GM19239 (cell line): Measurements from ENCODE around the gene MYORG.
"Not testable (repeated sequence)": the region's sequence is repeated elsewhere in the genome, so short reads cannot be mapped to it uniquely, and the experiment has no call there.

ENCODE experiments used
- DNase-seq: peaks from one replicate; pipeline ENCODE4 v3.0.0; 2011; ENCODE audit warnings: low spot score; ENCODE audit not compliant: insufficient read length
- FAIRE-seq: peaks from 2 replicates; lab custom pipeline; 2011; peaks lifted over from hg19 to GRCh38; lab: Jason Lieb, UNC

MYORG gene

DNA sequence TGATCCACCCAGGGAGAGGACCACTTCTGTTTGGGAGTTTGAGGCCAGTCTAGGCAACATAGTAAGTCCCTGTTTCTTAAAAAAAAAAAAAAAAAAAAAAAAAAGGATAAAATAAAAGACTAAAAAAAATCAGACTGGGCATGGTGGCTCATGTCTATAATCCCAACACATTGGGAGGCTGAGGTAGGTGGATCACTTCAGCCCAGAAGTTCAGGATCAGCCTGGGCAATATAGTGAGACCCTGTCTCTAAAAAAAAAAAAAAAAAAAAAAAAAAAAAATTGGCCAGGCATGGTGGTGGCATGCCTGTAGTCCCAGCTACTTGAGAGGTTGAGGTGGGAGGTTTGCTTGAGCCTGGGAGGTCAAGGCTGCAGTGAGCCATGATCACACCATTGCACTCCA is 38.6 kb downstream of the MYORG start:
- not testable (repeated sequence) for DNase-seq, FAIRE-seq

DNA sequence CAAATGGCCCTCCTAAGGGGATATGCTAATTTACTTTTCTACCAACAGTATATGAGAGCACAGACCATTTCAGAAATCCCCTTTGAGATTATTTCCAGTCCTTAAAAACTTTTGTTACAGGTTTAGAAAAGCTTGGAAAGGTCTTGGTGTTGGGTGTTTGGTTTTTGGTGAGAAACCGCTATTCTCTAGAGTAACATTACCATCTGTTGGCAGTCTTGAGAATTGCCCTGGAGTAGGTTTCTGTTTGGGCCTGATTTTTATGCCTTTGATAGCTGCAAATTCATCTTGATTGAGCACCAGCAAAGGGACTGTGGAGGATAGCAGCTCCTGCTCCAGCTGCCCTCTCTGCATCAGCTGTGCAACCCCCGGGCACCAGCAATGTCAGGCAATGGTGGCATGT is 39.3 kb downstream of the MYORG start:
- FAIRE-seq = no peak

DNA sequence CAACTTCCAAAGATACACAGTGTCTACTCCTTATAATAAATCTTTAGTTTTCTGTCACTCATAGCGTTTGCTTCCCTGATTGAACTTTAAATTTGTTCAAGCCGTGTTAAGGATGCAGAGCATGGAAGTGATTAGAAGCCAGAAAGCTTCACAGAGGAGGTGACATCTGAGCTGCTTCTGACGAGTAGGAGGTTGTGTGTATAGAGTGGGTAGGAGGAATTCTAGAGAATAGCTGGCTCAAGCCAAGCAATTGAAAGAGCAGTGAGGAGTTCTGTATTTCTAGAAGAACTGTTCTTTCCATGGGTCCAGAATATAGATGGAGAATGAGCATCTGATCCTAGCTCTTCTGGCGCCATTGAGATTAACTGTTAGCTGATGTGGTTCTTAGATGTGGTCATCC is 41.3 kb downstream of the MYORG start:
- DNase-seq = no peak
- no peak for FAIRE-seq

More for the DNA sequence above, 39.3 kb downstream of the MYORG start:
- no peak for DNase-seq

DNA sequence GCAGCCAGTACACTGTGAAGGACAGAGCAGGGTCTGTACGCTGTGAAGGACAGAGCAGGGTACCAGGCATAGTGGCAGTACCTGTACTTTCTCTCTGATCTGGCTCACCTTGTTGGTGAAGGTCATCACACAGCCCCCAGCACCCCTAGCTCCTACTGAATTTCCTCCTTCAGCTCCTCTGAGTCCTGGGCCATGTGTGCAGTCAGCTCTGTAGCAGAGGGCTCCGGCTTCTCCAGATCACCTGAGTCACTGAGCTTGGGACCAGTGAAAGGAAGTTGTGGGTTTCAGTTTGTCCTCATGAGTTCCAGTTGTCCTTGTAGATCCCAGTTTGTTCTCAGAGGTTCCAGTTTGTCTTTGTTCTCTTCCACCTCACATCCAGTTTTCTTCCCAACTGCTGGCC is 41.8 kb downstream of the MYORG start:
- no peak for FAIRE-seq
- no peak for DNase-seq

DNA sequence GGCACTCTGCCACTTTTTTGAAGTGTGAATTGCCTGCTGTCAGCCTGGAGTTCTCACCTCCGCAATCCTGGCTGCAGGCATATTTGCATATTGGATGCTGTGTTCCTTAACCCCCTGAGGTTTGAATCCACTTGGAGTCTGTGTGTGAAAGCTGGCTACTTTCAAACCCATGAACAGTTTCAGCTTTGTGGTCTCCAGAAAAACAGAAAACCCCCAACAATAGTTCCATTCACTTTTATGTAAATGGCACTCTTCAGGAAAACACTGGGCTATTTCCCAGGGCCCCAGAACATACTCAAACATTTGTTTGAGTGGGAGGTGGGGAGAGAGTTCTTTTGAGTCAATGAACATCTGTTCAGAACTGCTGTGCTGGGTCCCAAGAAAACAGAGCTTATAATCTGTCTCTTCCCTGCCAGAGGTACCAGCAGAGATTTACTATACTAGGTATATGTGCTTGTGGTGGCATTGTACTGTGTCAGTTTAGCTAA is 42.3 kb downstream of the MYORG start:
- FAIRE-seq = no peak
- no peak for DNase-seq

DNA sequence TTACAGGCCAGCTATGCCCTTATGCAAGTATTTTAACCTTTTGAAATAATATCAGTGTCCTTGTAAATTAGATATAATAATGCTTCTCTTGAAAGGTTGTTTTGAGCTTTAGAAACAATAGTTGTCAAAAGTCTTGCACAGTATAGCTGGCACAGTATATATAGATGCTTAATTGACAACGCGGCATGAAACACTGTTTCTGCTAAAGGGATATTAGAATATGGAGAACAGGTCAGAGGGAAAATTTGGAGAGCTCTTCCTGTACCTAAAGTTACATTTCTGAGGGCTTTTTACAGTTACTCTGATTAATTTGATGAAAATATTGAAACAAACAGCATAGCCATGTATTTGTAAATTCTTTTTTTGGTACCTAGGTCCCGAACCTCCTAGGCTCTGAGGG is 42.9 kb downstream of the MYORG start:
- DNase-seq (no peak), FAIRE-seq (no peak)

DNA sequence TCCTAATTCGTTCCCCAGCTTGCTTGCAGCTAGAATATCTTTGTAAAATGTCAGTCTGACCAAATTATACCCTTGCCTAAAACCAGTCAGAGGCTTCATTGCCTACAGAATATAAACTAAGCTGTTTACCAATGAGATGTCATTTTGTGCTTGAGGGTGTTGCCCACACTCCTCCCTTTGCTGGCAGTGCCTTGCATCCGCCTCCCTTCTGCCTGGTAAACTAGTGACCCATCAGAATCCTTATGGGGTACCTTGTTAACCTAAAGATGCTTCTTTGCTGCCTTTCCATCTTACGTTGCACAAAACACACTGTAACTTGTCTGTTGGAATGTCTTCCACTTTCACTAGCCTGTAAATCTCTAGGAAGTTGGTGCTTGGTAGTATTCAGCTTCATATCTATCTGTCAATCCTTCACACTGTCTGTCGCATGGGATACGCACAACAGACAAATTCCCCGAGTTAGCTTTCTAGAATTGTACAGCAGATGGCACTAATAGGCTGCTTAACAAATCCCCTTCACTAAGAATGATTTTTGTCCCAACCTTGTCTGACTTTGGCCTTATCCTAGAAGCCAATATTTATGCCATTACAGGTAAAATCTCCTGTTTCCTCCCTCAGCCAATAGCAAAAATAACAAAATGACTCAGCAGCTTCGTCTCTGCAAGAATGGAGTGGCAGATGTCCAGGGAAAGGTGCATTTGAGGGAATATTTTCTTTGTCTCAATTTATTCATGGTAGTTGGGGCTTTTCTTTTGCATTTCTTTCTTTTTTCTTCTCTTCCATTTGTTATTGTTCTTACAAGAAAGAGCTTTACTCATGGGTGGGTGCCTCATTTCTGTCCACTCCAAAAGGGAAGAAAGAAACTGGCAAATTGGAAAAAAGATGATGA is 44.4 kb downstream of the MYORG start:
- FAIRE-seq (no peak), DNase-seq (no peak)

DNA sequence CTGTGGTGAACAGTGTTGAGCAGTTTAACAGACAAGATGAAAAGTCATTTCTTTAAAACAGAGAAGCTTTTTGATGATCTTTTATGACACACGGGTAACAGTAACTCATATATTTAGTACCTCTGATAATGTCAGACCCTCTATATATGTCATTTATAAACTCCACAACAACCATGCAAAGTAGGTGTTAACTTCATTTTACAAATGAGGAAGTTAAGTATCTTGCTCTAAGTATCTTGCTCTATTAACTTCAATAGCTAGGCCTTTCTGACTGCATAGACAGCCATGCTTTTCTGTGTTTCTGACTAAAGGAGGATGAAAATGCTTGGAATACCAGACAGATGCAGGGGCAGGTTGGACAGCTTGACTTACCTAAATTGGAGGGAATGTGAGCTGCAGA is 45.5 kb downstream of the MYORG start:
- DNase-seq (no peak), FAIRE-seq (no peak)

DNA sequence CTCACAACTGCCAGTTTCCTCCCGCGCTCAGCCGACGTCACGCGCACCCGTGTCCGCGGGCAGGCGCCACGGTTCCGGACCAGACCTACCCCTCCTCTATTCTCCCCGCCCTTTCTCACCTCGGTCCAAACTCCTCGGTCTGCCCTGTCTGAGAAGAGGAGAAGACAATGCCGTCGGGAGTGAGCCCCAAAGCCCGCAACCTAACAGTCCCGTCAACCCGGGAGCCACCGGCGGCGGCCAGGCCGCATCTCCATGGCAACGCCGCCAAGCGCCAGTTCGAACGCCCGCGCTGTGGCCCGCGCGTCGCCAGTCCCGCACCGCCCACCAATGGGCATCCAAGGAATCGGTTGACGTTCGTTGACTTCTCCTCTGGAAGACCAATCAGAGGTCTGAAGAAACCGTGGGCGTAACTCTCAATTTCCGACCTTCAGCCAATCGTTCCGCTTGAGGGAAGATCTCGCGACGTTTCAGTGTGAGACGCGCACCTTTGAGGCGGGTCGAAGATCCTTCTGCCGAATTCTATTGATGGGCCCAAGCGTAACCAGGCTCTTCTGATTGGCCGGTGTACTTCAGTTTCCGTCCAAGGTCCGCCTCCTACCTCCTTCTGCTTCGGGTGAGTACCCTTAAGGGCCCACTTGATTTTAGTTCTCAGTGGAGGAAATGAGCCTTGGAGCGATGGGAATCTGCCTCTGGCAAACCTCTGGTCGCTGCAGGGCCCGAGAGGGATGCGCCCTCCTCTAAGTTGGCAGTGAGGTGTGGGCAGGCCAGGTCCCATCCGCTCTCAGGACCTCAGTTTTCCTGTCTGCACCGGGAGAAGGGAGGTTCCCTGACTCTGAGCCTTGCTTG is 47.5 kb downstream of the MYORG start, which contains the start of the genes KIF24 and NUDT2:
Gene KIF24, minus strand, starts transcription at position 282 of the 846 bp plus-strand sequence. CDS start 17,922 bp downstream, outside the sequence.
Gene NUDT2, plus strand, starts transcription at position 583 of the 846 bp plus-strand sequence. CDS start 9,471 bp downstream, outside the sequence.
- peak; percentile 99 for FAIRE-seq

DNA sequence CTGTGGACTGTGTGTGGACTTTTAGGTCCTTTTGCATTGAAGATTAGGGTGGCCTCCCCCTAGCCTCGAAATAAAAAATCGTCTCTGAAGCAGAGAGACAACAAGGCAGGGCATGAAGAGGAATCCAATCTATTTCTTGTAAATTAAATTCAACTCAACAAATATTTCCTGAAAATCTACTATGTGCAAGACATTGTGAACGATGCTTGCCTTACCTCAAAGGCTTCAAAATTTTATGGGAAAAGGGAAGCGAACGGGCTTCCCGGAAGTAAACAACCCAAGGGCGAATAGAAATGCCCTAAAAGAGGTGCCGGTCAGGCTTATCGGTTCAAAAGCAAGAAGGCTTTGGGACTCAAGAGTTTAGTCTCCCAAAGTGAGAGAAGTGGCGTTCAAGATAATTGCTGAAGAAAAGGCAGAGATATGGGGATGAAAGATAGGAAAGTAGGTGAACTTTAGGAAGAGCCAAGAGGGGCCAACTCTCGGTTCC is 48.2 kb downstream of the MYORG start:
- DNase-seq (no peak), FAIRE-seq (peak; percentile 45)

More for the DNA sequence above, 47.5 kb downstream of the MYORG start, which contains the start of the genes KIF24 and NUDT2:
- peak; percentile 88 for DNase-seq

DNA sequence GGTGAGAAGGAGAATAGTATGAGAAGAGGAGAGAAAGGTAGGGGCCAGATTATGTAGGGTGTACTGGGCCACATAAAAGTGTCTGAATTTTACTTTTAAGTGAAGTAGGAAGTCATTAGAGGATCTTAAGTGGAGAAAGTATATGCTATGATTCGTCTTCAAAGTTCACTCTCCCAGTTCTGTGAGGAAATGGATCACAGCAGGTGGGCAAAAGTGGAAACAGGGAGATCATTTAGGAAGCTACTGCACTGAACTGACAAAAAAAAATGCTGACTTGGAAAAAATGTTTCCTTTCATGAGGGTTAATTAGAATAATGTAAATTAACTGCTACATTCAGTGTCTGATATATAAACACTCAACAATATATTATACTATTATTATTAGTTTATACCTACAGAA is 50.0 kb downstream of the MYORG start:
- FAIRE-seq (no peak), DNase-seq (no peak)

DNA sequence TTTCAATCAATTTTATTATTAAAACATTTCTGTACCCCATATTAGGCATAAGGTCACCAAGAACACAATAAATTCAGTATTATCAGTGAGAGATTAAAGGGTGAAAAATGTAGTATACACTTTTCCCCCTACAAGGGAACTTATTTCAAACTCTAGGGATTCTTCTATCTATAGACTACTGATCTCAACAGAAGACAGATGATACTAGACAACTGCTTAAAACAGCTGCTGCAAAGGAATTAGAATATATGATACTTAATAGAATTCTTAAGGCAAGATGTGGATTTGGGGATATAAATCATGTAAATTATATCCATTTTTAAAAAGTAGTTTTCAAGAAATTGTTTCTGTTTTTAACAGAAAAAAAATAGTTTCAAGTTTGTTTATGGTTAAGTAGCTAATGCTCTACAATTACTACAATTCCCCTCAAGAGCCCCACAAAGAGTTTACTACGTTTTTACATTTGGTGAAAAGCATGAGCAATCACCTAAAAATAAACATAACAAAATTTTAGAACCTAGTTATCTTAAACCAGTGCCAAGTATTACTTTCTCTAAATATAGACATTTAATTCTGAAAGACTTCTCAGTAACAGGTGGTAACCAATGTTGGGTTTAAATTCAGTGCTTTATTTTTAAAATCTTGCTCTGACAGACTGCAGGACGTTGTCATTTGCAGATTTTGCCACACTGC is 53.7 kb downstream of the MYORG start:
- DNase-seq (no peak), FAIRE-seq (no peak)

DNA sequence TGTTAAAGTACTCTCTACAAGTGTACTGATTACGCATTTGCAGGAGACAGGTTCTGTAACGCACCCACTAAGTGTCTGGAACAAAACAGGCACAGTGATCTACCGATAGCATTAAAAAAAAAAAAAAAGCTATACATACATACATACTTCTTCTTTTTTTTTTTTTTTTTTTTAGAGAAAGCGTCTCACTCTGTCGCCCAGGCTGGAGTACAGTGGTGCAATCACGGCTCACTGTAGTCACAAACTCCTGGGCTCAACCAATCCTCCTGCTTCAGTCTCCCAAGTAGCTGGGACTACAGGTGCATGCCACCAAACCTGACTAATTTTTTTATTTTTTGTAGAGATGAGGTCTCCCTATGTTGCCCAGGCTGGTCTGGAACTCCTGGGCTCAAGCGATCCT is 55.2 kb downstream of the MYORG start:
- DNase-seq (no peak), FAIRE-seq (no peak)

DNA sequence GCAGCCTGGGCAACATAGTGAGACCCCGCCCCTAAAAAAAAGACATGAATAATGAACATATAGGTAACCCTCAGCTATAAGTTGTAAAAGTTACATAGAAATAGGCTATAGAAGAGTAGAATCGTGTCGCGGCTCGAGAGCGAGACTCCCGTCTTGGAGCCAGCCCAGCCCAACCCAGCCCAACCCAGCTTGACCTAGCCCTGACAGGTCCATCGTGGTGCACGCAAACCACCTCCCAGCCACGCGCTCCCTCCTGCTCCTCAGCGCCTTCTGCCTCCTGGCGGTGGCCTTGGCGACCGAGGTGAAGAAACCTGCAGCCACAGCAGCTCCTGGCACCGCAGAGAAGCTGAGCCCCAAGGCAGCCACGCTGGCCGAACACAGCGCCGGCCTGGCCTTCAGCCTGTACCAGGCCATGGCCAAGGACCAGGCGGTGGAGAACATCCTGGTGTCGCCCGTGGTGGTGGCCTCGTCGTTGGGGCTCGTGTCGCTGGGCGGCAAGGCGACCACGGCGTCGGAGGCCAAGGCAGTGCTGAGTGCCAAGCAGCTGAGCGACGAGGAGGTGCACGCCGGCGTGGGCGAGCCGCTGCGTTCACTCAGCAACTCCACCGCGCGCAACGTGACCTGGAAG is 58.4 kb downstream of the MYORG start:
- FAIRE-seq (no peak), DNase-seq (no peak)

DNA sequence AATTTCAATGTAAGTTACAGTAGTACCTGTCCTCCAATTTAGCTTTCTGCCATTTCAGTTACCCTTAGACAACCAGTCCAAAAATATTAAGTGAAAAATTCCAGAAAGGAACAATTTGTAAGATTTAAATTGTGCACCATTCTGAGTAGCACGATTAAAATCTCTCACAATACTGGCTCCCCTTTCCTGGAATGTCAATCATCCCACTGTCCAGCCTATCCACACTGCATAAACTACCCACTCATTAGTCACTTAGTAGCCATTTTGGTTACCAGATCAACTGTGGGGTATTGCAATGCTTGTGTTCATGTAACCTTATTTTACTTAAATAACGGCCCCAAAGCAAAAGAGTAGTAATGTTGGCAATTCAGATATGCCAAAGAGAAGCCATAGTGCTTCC is 59.3 kb downstream of the MYORG start:
- FAIRE-seq (no peak), DNase-seq (no peak)
